ENCODE data around the gene KLHL10. TPM values are rescaled to one million over a fixed set of nuclear protein-coding genes. Genes with fewer than 3 reads are reported as not detected.

KLHL10 gene
- total RNA-seq, 2 donors from 2014 or later, result 0.15 TPM; not detected in 1

DNA sequence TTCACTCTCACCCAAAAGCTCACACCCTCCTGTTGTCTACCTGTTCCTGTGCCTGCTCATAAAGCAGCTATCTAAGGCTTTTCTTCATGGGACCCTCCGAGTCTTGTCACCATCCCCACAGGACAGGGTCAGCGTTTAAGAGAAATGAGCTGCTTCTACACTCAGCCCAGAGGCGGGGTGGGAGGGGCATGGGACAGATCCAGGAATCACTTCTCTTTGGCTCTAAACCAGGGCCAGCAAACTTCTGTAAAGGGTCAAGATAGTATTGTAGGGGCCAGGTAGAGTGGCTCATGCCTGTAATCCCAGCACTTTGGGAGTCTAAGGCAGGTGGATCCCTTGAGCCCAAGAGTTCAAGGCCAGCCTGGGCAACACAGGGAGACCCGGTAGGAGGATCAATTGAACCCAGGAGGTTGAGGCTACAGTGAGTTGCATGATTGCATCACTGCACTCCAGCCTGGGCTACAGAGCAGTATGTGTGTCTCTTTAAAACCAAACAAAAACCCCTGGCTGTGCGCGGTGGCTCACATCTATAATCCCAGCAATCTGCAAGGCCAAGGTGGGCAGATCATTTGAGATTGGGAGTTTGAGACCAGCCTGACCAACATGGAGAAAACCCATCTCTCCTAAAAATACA is 50.8 kb downstream of the KLHL10 start:
- no peak for DNase-seq
- Mint-ChIP-seq H3K4me1 (no peaks in the 10 kb centered on the region), H3K27ac (no peak overlapping the region), H3K27me3 (ENCODE audit: insufficient read depth) (no peaks in the 10 kb centered on the region), H3K9me3 (no peaks in the 10 kb centered on the region), H3K36me3 (ENCODE audit: low read depth) (peaks cover 81% of the 10 kb centered on the region), H3K4me3 (no peak overlapping the region)
- Histone ChIP-seq H3K4me3 (ENCODE audit: low read length) (no peak overlapping the region), H3K4me1 (ENCODE audit: control insufficient read depth, insufficient read depth, low read length) (no peaks in the 10 kb centered on the region), H3K36me3 (ENCODE audit: control insufficient read depth, insufficient read depth, low read length) (peaks cover 91% of the 10 kb centered on the region), H3K27ac (ENCODE audit: low read depth, low read length) (no peak overlapping the region), H3K9ac (ENCODE audit: extremely low read depth, low read length, poor library complexity, severe bottlenecking) (no peak overlapping the region), H3K27me3 (ENCODE audit: control insufficient read depth, insufficient read depth, low read length, poor library complexity, severe bottlenecking) (no peaks in the 10 kb centered on the region), H3K9me3 (ENCODE audit: control insufficient read depth, low read length) (no peaks in the 10 kb centered on the region)
- WGBS, 2 experiments (ENCODE audit: insufficient coverage in 1 of 2, insufficient read length in 1 of 2), result 96% methylated on average over 3 to 6 of the region's 6 CpGs
- TF ChIP-seq, protein P1, sequence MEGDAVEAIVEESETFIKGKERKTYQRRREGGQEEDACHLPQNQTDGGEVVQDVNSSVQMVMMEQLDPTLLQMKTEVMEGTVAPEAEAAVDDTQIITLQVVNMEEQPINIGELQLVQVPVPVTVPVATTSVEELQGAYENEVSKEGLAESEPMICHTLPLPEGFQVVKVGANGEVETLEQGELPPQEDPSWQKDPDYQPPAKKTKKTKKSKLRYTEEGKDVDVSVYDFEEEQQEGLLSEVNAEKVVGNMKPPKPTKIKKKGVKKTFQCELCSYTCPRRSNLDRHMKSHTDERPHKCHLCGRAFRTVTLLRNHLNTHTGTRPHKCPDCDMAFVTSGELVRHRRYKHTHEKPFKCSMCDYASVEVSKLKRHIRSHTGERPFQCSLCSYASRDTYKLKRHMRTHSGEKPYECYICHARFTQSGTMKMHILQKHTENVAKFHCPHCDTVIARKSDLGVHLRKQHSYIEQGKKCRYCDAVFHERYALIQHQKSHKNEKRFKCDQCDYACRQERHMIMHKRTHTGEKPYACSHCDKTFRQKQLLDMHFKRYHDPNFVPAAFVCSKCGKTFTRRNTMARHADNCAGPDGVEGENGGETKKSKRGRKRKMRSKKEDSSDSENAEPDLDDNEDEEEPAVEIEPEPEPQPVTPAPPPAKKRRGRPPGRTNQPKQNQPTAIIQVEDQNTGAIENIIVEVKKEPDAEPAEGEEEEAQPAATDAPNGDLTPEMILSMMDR (conservative IDR thresholded peaks at IDR 0.05), result no peak

DNA sequence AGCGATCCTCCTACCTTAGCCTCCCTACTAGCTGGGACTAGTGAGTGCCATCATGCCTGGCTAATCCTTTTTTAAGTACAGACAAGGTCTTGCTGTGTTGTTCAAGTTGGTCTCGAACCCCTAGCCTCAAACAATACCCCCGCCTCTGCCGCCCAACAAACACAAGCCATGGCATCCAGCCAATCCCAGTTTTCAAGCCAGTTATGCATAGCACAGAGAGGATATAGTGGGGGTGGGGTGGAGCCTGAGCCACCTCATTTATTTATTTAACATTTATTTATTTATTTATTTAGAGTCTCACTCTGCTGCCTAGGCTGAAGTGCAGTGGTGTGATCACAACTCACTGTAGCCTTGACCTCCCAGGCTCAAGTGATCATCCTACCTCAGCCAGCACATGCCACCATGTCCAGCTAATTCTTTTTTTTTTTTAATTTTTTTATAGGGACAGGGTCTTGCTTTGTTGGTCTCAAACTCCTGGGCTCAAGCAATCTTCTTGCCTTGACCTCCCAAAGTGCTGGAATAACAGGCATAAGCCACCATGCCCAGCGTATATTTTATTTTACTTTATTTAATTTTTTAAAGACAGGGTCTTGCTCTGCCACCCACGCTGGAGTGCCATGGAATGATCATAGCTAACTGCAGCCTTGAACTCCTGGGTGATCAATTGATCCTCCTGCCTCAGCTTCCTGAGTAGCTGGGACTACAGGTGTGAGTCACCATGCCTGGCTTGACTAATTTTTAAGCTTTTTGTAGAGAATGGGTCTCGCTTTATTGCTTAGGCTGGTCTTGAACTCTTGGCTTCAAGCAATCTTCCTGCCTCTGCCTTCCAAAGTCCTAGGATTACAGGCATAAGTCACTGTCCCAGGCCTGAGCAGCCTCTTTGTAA is 53.8 kb downstream of the KLHL10 start:
- Mint-ChIP-seq H3K27ac (no peak overlapping the region), H3K27me3 (ENCODE audit: insufficient read depth) (no peaks in the 10 kb centered on the region), H3K4me3 (no peak overlapping the region), H3K36me3 (ENCODE audit: low read depth) (peaks cover 83% of the 10 kb centered on the region), H3K9me3 (no peaks in the 10 kb centered on the region), H3K4me1 (no peaks in the 10 kb centered on the region)
- peaks cover 88% of the 10 kb centered on the region for H3K36me3 ChIP-seq (ENCODE audit: control insufficient read depth, insufficient read depth, low read length)
- no peaks in the 10 kb centered on the region for H3K27me3 ChIP-seq (ENCODE audit: control insufficient read depth, insufficient read depth, low read length, poor library complexity, severe bottlenecking)
- H3K4me3 ChIP-seq (ENCODE audit: low read length), result no peak overlapping the region
- no peaks in the 10 kb centered on the region for H3K9me3 ChIP-seq (ENCODE audit: control insufficient read depth, low read length)
- TF ChIP-seq, protein P1 (conservative IDR thresholded peaks at IDR 0.05), result no peak
- DNase-seq, result no peak
- no peaks in the 10 kb centered on the region for H3K4me1 ChIP-seq (ENCODE audit: control insufficient read depth, insufficient read depth, low read length)
- H3K9ac ChIP-seq (ENCODE audit: extremely low read depth, low read length, poor library complexity, severe bottlenecking), result no peak overlapping the region
- 96 to 98% methylated on average over 4 to 7 of the region's 7 CpGs for WGBS, 2 experiments (ENCODE audit: insufficient coverage in 1 of 2, insufficient read length in 1 of 2)
- no peak overlapping the region for H3K27ac ChIP-seq (ENCODE audit: low read depth, low read length)

DNA sequence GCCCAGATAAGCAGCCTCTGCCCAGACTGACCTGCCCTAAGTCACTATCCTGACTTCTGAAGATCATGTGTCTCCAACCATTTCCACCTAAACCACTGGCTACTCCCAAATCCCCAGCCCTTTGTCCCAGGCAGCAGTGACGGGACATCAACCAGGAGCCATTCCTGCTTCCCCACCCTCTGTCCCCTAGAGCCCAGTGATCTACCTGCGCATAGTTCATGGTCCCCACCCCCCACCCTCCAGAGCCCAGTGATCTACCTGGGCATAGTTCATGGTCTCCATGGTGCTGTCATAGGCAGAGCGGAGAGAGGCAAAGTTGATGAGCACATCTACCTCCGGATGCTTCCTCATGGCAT is 54.4 kb downstream of the KLHL10 start:
- H3K9ac ChIP-seq (ENCODE audit: extremely low read depth, low read length, poor library complexity, severe bottlenecking), result no peak overlapping the region
- Mint-ChIP-seq H3K4me3 (no peak overlapping the region), H3K9me3 (no peaks in the 10 kb centered on the region), H3K4me1 (no peaks in the 10 kb centered on the region), H3K27me3 (ENCODE audit: insufficient read depth) (no peaks in the 10 kb centered on the region), H3K27ac (peak overlapping the region; percentile 35), H3K36me3 (ENCODE audit: low read depth) (peaks cover 86% of the 10 kb centered on the region)
- no peaks in the 10 kb centered on the region for H3K9me3 ChIP-seq (ENCODE audit: control insufficient read depth, low read length)
- 94 to 99% methylated on average over 4 of the region's 4 CpGs for WGBS, 2 experiments (ENCODE audit: insufficient coverage in 1 of 2, insufficient read length in 1 of 2)
- no peaks in the 10 kb centered on the region for H3K27me3 ChIP-seq (ENCODE audit: control insufficient read depth, insufficient read depth, low read length, poor library complexity, severe bottlenecking)
- no peak overlapping the region for H3K27ac ChIP-seq (ENCODE audit: low read depth, low read length)
- no peak for DNase-seq
- no peak overlapping the region for H3K4me3 ChIP-seq (ENCODE audit: low read length)
- H3K36me3 ChIP-seq (ENCODE audit: control insufficient read depth, insufficient read depth, low read length), result peaks cover 88% of the 10 kb centered on the region
- no peaks in the 10 kb centered on the region for H3K4me1 ChIP-seq (ENCODE audit: control insufficient read depth, insufficient read depth, low read length)
- TF ChIP-seq, protein P1 (conservative IDR thresholded peaks at IDR 0.05), result no peak

All from endodermal cell (in vitro differentiated cells).